Head of caudate nucleus (tissue), 42 donors: ENCODE data around the gene EPM2AIP1.
"Not testable (repeated sequence)": the region's sequence is repeated elsewhere in the genome, so short reads cannot be mapped to it uniquely, and the experiment has no call there.

Source experiments
- DNase-seq, 42 donors: peaks; one replicate each; pipeline versions ENCODE4 v3.0.0 to v3.0.0-alpha.2; 2020 to 2021; ENCODE audit warnings: mixed read lengths in 7 of 42
- intact Hi-C: fragments of 100-400 bp; cut with DNase I; formaldehyde crosslinking; loops from one replicate; pipeline ENCODE4 v1.15.0; 2022

Gene EPM2AIP1

GRCh38 chr3:37015642-37016041 is 22.7 kb upstream of the EPM2AIP1 start:
- DNase-seq, result no peak

GRCh38 chr3:37014620-37015019 is 21.7 kb upstream of the EPM2AIP1 start:
- intact Hi-C loops, result no loop called here
- no peak for DNase-seq

More at GRCh38 chr3:37015642-37016041, 22.7 kb upstream of the EPM2AIP1 start:
- intact Hi-C loops, result no loop called here

- DNase-seq, result peak; percentile 86 to 100 (median 96)
- intact Hi-C loops, result loop anchor here (10.0 kb wide), 1 partner anchor 221 kb away; no protein-coding TSS in a partner anchor
Measured at GRCh38 chr3:36993326-36994283, 674 bp upstream of the EPM2AIP1 start, which contains the start of gene MLH1. Gene MLH1 (plus strand): TSS chr3:36993518. CDS start chr3:36993548, 30 bp downstream.

GRCh38 chr3:36991923-36992805 is 767 bp downstream of the EPM2AIP1 start:
- peak in 13 of 42 donors; percentile 2 to 45 (median 14) for DNase-seq
- intact Hi-C loops, result loop anchor here (10.0 kb wide), 1 partner anchor 223 kb away; no protein-coding TSS in a partner anchor

GRCh38 chr3:36991147-36991546 is 1.8 kb downstream of the EPM2AIP1 start:
- intact Hi-C loops, result loop anchor here (10.0 kb wide), 1 partner anchor 224 kb away; no protein-coding TSS in a partner anchor
- no peak for DNase-seq

GRCh38 chr3:36989568-36989967 is 3.4 kb downstream of the EPM2AIP1 start:
- DNase-seq, result no peak
- intact Hi-C loops, result no loop called here

- intact Hi-C loops, result no loop called here
Measured at GRCh38 chr3:36989005-36989404, 3.9 kb downstream of the EPM2AIP1 start.

GRCh38 chr3:36988356-36988755 is 4.6 kb downstream of the EPM2AIP1 start:
- intact Hi-C loops, result no loop called here
- no peak for DNase-seq

More at GRCh38 chr3:36989005-36989404, 3.9 kb downstream of the EPM2AIP1 start:
- no peak for DNase-seq

GRCh38 chr3:36981006-36981405 is 11.9 kb downstream of the EPM2AIP1 start:
- DNase-seq, result no peak
- intact Hi-C loops, result no loop called here

- DNase-seq, result no peak
- intact Hi-C loops, result no loop called here
Measured at GRCh38 chr3:36973139-36973538, 19.8 kb downstream of the EPM2AIP1 start.

GRCh38 chr3:36972163-36972562 is 20.8 kb downstream of the EPM2AIP1 start:
- DNase-seq, result no peak
- intact Hi-C loops, result no loop called here

- intact Hi-C loops, result no loop called here
- DNase-seq, result peak in 35 of 42 donors; percentile 8 to 85 (median 50)
Measured at GRCh38 chr3:36969540-36970432, 23.1 kb downstream of the EPM2AIP1 start.

- intact Hi-C loops, result no loop called here
- DNase-seq, result no peak
Measured at GRCh38 chr3:36969085-36969484, 23.8 kb downstream of the EPM2AIP1 start.

GRCh38 chr3:36965440-36965839 is 27.5 kb downstream of the EPM2AIP1 start:
- intact Hi-C loops, result no loop called here
- DNase-seq, result no peak

GRCh38 chr3:36964817-36965216 is 28.1 kb downstream of the EPM2AIP1 start:
- intact Hi-C loops, result no loop called here
- DNase-seq, result no peak

GRCh38 chr3:36964331-36964730 is 28.6 kb downstream of the EPM2AIP1 start:
- intact Hi-C loops, result no loop called here

GRCh38 chr3:36963008-36963407 is 29.9 kb downstream of the EPM2AIP1 start:
- intact Hi-C loops, DNase-seq: not testable (repeated sequence)

More at GRCh38 chr3:36964331-36964730, 28.6 kb downstream of the EPM2AIP1 start:
- no peak for DNase-seq

- DNase-seq, result no peak
- intact Hi-C loops, result no loop called here
Measured at GRCh38 chr3:36960502-36960901, 32.4 kb downstream of the EPM2AIP1 start.
